ENCODE results near the gene EVC.
A peak's percentile ranks its signal among the peaks of the same experiment; 100 is the strongest.

Gene EVC

GRCh38 chr4:5710961-5711478 lies at the start of gene EVC:
Gene EVC, plus strand, starts transcription at chr4:5711201. Its CDS starts 180 bp downstream, at chr4:5711381.
- no peak for DNase-seq

- DNase-seq = no peak
Observed at GRCh38 chr4:5661237-5661636, 49.8 kb upstream of the EVC start.

DNA sequence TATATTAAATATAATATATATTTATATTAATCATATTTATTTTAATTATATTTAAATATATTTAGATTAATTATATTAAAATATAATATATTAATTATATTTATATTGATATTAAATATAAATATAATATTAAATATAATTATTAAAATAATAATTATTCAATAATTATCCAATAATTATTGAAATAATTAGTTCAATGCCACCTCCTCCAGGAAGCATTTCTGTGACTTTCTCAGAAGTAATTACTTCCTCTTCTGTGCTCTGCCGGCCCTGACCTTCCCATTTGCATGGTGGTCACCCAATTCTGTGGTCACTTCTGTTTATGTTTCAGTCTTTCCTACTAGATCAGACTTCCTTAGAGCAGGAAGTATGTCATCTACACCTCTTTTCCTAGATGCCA lies 48.4 kb upstream of the EVC start:
- DNase-seq = no peak

DNA sequence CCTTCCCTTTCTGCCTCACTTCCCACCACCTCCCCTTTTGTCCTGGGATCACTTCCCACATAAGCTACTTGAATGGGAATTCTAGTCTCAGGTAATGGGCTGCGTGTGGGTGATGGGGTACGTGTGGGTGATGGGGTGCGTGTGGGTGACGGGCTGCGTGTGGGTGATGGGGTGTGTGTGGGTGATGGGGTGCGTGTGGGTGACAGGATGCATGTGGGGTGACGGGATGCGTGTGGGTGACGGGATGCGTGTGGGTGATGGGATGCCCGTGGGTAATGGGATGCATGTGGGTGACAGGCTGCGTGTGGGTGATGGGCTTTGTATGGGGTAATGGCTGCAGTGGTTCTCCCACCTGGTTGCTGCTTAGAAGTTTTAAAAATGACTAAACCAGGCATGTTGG lies 46.2 kb upstream of the EVC start:
- no peak for DNase-seq

DNA sequence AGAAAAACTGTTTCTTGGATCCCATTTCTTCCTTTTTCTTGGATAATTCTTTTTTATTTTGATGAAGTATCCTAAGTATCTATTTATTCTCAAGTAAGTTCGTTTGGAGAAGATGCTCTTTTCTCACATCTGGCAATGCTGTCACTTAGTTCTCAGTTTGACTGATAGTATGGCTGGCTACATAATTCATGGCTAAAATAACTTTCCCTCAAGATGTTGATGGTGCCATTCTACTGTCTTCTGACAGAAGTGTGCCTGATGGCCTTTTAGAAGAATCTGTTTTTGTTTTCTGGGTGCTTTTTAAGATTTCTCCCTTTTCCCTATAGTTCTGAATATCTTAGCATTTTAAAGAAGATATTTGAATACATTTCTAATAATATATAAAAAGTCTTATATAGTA lies 44.3 kb upstream of the EVC start:
- no peak for DNase-seq

GRCh38 chr4:5676763-5677162 lies 34.2 kb upstream of the EVC start:
- no peak for DNase-seq

DNA sequence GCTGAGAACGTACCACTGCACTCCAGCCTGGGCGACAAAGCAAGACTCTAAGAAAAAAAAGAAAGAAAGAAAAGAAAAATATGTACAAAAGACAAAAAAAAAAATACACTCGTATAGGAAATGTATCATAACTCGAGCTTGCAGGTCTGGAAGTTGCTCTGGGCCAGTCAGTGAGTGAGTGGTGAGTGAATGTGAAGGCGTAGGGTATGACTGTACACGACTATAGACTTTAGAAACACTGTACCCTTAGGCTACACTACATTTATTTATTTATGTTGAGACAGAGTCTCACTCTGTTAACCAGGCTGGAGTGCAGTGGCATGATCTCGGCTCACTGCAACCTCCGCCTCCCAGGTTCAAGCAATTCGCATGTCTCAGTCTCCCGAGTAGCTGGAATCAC lies 32.0 kb upstream of the EVC start:
- DNase-seq = no peak

DNA sequence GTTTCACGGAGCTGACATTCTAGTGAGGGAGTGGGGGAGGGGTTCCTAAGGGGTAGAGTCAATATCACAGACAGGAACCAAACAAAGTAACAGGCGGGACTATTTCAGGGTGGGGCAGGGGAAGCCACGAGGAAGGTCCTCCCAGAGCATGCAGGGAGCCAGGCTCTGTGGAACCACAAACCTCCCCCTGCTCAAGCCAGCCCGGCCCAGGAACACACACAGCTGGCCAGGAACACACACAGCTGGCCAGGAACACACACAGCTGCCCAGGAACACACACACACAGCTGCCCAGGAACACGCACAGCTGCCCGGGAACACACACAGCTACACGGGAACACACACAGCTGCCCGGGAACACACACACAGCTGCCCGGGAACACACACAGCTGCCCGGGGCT lies 27.4 kb upstream of the EVC start:
- no peak for DNase-seq

GRCh38 chr4:5685296-5685695 lies 25.7 kb upstream of the EVC start:
- no peak for DNase-seq

- DNase-seq = no peak
Observed at GRCh38 chr4:5686338-5686737, 24.7 kb upstream of the EVC start.

DNA sequence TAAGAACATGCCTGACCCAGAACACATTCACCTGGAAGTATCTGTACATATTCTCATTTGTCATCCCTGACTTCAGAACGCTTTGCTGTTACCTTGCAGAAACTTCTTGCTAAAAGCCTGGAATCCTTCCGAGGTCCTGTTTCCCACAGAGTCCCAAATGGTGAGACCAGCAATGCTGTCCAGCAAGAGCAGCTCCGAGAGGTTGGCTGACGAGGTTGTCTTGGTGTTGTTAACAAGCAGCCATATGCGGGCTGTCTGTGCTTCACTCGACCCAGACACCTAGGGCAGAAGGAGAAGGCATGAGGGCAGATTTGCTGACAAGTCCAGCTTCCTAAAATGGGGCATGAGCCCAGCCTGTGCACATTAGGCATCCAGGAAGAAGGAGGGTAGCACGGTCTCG lies 21.9 kb upstream of the EVC start:
- no peak for DNase-seq

- DNase-seq = no peak
Observed at GRCh38 chr4:5691491-5692132, 19.4 kb upstream of the EVC start.

DNA sequence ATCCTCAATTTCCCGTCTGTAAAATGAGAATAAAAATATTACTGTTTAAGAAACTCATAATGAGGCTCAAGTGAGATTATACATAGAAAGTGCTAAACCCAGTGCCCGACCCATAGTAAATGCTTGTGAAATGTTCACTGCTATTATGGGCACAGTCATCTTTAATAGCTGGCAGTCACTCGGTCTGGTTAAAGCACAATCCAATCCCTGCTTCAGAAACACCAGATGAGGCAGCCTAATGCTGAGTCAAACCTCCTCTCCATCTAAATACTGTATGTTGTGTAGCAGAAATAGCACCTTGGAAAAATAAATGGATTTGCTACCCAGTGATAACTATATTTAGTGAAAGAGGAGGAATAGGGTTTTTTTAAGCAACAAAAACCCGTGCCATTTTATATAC lies 17.1 kb upstream of the EVC start:
- no peak for DNase-seq

GRCh38 chr4:5696341-5696740 lies 14.7 kb upstream of the EVC start:
- DNase-seq = no peak

- DNase-seq = no peak
Observed at GRCh38 chr4:5700459-5700858, 10.5 kb upstream of the EVC start.

- DNase-seq = no peak
Observed at GRCh38 chr4:5701971-5702370, 9.0 kb upstream of the EVC start.

DNA sequence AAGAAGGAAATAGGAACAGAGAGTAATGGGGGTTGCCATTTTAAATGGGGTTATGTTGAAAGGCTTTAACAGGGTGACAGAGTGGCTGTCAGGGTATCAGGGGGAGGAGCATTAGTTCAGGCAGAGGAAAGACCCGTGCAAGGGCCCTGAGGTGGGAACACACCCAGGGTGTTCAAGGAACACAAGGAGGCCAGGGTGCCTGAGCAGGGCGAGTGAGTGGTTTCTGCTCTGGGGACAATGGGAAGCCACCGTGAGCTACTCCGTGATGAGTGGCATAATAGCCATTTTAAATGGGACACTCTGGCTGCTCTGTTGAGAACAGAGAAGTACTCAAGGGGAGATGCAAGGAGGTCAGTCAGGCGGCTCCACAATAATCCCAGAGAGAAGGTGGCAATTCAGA lies 7.2 kb upstream of the EVC start:
- no peak for DNase-seq

GRCh38 chr4:5704276-5704675 lies 6.7 kb upstream of the EVC start:
- DNase-seq = no peak

- DNase-seq = no peak
Observed at GRCh38 chr4:5705647-5706320, 5.2 kb upstream of the EVC start.

- no peak for DNase-seq
Observed at GRCh38 chr4:5706486-5707290, 4.3 kb upstream of the EVC start.

DNA sequence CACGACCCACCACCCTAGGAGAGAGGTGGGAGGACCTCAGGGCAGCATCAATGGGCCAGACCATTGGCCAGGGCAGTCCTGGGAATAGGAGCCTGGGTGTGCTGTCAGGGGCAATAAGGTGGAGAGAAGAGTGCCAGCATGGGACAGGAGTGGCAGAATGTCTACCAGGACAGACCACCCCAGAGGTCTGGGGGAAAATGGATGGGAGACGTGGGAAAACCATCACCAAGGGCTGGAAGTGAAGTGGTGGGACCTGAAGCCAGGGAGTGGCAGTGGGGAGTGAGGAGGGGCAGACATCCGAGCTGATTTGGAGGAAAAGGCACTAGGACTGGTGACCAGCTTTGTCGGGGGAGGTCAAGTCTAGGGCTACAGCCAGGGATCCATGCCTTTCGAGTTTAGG lies 3.6 kb upstream of the EVC start:
- no peak for DNase-seq

DNA sequence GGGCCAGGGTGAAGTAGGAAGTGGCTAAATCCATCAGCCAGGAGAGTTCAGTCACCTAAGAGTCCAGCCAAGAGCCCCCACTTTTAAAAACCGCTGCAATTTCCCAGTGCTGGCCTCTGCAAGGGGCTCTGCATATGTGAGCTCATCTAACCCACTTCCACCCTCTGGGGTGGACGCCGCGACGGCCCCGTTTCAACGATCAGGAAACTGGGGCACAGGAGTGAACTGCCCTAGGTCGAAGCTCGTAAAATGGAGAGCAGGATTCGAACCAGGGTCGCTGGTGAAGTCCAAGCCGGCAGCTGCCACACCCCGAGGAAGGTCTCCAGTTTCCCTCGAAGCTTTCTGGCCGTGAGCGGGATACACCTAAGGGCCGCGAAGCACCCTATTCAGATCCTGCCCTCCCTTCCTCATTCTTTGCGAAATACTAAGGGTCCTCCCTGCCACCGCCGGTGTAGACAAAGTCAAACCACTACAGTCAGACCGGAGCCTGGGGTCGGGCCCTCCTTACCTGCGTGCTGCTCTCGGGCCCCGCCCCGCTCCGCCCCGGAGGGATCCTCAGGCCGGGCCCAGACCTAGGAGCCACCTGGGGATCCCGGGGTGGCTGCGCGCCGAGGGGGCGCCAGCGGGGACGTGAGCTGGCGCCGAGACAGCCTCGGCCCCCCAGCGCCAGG lies 3.1 kb upstream of the EVC start:
- no peak for DNase-seq

- peak; percentile 16 for DNase-seq
Observed at GRCh38 chr4:5708449-5709206, 2.4 kb upstream of the EVC start, which contains the start of gene EVC2. Gene EVC2, minus strand, starts transcription at chr4:5708559. Its CDS starts 46 bp downstream, at chr4:5708513.

Measured in NCI-H1092 treated with DMSO at 0.1 percent for 48 hours (cell line).